GM12878 (cell line): ENCODE results near the gene COL9A2. TPM values are rescaled to one million over a fixed set of nuclear protein-coding genes. Genes with fewer than 3 reads are reported as not detected.

Source experiments
- ATAC-seq: fragments of 200-7000 bp; cut with Tn5 transposase; 3 replicates; pipeline ENCODE4 v1.9.1; 2020; ENCODE audit warnings: mild to moderate bottlenecking, moderate library complexity
- BruUV-seq: library from RNA; stranded (reverse); fragments of 400-500 nt; replicated peaks from 2 replicates; lab custom pipeline; 2021; lab: Mats Ljungman, UMichigan
- CTCF ChIA-PET: fragments of 300-600 bp; sonication (Branson Sonifier 250); formaldehyde crosslinking; extraction: SDS; loops from one replicate; lab custom pipeline; 2021; ENCODE audit warnings: inconsistent platforms; lab: Yijun Ruan, JAX
- POLR2A ChIA-PET: fragments of 350-600 bp; formaldehyde crosslinking; extraction: SDS; loops from one replicate; lab custom pipeline; 2021; ENCODE audit warnings: inconsistent platforms; lab: Charles Lee
- RAD21 ChIA-PET: fragments of 300-600 bp; sonication (Branson Sonifier 250); formaldehyde crosslinking; loops from one replicate; lab custom pipeline; 2023; ENCODE audit warnings: antibody characterized with exemption; ENCODE audit not compliant: unreplicated experiment; lab: Charles Lee
- SMC1A ChIA-PET: fragments of 300-600 bp; sonication (Branson Sonifier 250); formaldehyde crosslinking; loops from one replicate; lab custom pipeline; 2023; ENCODE audit not compliant: unreplicated experiment, uncharacterized antibody; lab: Charles Lee
- DNase-seq: peaks from one replicate; pipeline ENCODE4 v3.0.0-alpha.2; 2011; ENCODE audit warnings: low read depth, low spot score
- FAIRE-seq: peaks from 3 replicates; lab custom pipeline; 2011; peaks lifted over from hg19 to GRCh38; lab: Jason Lieb, UNC
- H2AFZ ChIP-seq: 2 replicates; pipeline ENCODE4 v1.6.0; 2011; ENCODE audit warnings: low read depth, low read length, control low read depth; ENCODE audit not compliant: control insufficient read depth
- H3K27ac ChIP-seq: 2 replicates; pipeline ENCODE4 v1.5.1; 2011; ENCODE audit warnings: control low read depth; ENCODE audit not compliant: control insufficient read depth, insufficient read depth
- H3K27me3 ChIP-seq, 2 experiments: replicated peaks in 1 of 2; 2 replicates each; pipeline versions ENCODE4 v1.6.0 to v1.6.1; 2011; ENCODE audit warnings: low read length in 1 of 2; ENCODE audit not compliant: control insufficient read depth in 2 of 2, insufficient read depth in 2 of 2
- H3K36me3 ChIP-seq, 2 experiments: 2 replicates each; pipeline ENCODE4 v1.5.1; 2011; ENCODE audit warnings: low read length in 1 of 2; ENCODE audit not compliant: control insufficient read depth in 2 of 2, insufficient read depth in 2 of 2
- H3K4me1 ChIP-seq: 2 replicates; pipeline ENCODE4 v1.6.1; 2011; ENCODE audit warnings: mild to moderate bottlenecking, low read length, moderate library complexity, mixed read lengths; ENCODE audit not compliant: control insufficient read depth, insufficient read depth
- H3K4me2 ChIP-seq: 2 replicates; pipeline ENCODE4 v1.6.0; 2011; ENCODE audit warnings: control low read depth; ENCODE audit not compliant: control insufficient read depth, insufficient read depth
- H3K4me3 ChIP-seq: fragments of 200-600 bp; sonication (generic); 2 replicates; pipeline ENCODE4 v1.5.1; 2016
- H3K79me2 ChIP-seq: 2 replicates; pipeline ENCODE4 v1.6.0; 2011; ENCODE audit warnings: low read length; ENCODE audit not compliant: control insufficient read depth, insufficient read depth
- H3K9ac ChIP-seq: 2 replicates; pipeline ENCODE4 v1.8.0; 2011; ENCODE audit warnings: low read length, control low read depth, mixed read lengths; ENCODE audit not compliant: control insufficient read depth, insufficient read depth
- H3K9me3 ChIP-seq: replicated peaks from 3 replicates; pipeline ENCODE4 v1.5.1; 2011; ENCODE audit warnings: mild to moderate bottlenecking, low read length; ENCODE audit not compliant: control insufficient read depth, insufficient read depth
- H4K20me1 ChIP-seq: 2 replicates; pipeline ENCODE4 v1.6.0; 2011; ENCODE audit not compliant: control insufficient read depth, insufficient read depth
- PML ChIP-seq: IDR thresholded peaks from 2 replicates; pipeline ENCODE4 v1.6.1; 2012; ENCODE audit warnings: low read length, inconsistent platforms
- POLR2A ChIP-seq: IDR thresholded peaks from 2 replicates; pipeline ENCODE4 v1.6.1; 2011; ENCODE audit warnings: low read depth, mild to moderate bottlenecking, low read length
- WGBS: methylation state at CpG from one replicate; pipeline ENCODE4 v1.1.6; 2016; ENCODE audit warnings: low lambda C conversion rate; ENCODE audit not compliant: insufficient replicate concordance, insufficient coverage; ENCODE audit errors: missing lambda C conversion rate; 5-methylcytosine and 5-hydroxymethylcytosine counted together
- in situ Hi-C: fragments of 300-500 bp; cut with MboI; formaldehyde crosslinking; loops from 9 replicates; pipeline ENCODE4 v1.14.3; 2018; ENCODE audit warnings: mixed read lengths
- intact Hi-C: fragments of 100-400 bp; cut with micrococcal nuclease; formaldehyde crosslinking; loops from one replicate; pipeline ENCODE4 v1.14.2; 2022; ENCODE audit not compliant: unreplicated experiment
- polyA plus RNA-seq, 11 experiments: library from polyadenylated mRNA; depleted of rRNA in 4 of 11; unstranded in 6 of 11; stranded (reverse) in 5 of 11; fragments of >200 nt; fragmentation: Nextera tagmentation in 4 of 11; fragmentation: Illumina TruSeq in 1 of 11; extraction: Ambion mirVana in 4 of 11; extraction: Trizol in 1 of 11; gene quantifications; 1 replicate in 1 of 11; 2 replicates in 10 of 11; pipeline versions ENCODE4 v1.2.1 to v1.2.3, GENCODE V29; 2011 to 2016; ENCODE audit warnings: inconsistent platforms in 2 of 11, missing spikeins in 2 of 11, low read depth in 1 of 11
- total RNA-seq, 4 experiments: library from RNA; depleted of rRNA in 3 of 4; stranded (reverse); fragments of >200 nt in 3 of 4; fragmentation: Illumina TruSeq in 1 of 4; extraction: Trizol in 1 of 4; gene quantifications; 2 replicates each; pipeline versions ENCODE4 v1.2.1 to v1.2.3, GENCODE V29; 2013 to 2021
- TF ChIP-seq, protein P1 (sequence below): IDR thresholded peaks from 2 replicates; pipeline ENCODE4 v1.6.1; 2012; ENCODE audit warnings: mild to moderate bottlenecking, low read depth, low read length

The COL9A2 gene
- total and polyA plus RNA-seq, 10 of the 15 experiments (the other 5 are each of a cell fraction or from before 2014, with no cell fraction given) = 3.1 to 63.3 (median 22.4) TPM

DNA sequence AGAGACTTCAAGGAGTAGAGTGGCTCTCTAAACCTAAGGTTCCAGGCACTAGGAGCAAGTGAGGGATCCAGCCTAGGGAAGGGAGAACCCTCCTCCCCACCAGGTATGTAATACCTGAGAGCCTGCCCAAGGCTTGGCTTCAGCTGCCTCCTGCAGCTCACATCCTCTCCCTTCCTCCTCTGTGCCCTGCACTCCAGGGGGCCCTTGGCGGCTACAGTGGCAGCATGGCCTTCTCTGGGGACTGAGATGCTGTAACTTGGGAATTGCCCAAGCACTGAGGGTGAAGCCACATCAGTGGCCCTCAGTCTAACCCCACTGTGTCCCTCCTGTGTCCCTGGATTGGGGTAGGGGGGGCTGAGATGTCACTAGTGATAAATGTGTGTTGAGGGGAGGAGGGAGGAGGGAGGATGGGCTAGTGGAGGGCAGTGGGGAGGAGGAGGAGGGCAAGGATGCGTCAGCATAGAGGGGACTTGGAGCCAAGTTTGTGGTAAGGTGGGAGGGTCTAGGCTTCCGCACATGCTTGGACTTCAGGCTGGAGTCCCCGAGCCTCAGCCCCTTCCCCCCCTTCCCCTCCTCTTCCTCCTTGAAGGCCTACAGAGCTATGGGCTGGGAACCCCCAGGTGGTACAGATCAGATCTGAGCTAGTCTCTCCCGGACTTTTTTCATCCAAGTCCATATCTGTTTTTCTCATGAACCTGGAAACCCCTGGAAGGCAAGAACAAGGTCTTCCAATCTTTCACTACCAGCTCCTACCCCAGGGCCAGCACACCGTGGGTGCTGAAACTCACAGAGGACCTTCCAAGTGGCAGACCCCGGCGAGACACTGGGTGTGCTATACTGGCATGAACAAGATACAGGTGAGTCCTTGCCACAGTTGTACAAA, 17.5 kb downstream of the COL9A2 start:
- ATAC-seq = peak; percentile 15; the same call in 2 of the 3 replicates
- Histone ChIP-seq H3K27ac (no peak overlapping the region), H3K36me3 (peaks cover 0 to 2% of the 10 kb centered on the region in 2 experiments; a peak in 2 of 4 replicates), H3K4me3 (no peak overlapping the region), H3K27me3 (no peaks in the 10 kb centered on the region), H3K79me2 (no peaks in the 10 kb centered on the region), H3K9me3 (no peaks in the 10 kb centered on the region), H4K20me1 (no peaks in the 10 kb centered on the region), H3K4me2 (no peak overlapping the region), H3K4me1 (no peaks in the 10 kb centered on the region), H3K9ac (no peak overlapping the region), H2AFZ (no peak overlapping the region)
- DNase-seq = no peak
- in situ Hi-C loops = no loop called here
- TF ChIP-seq POLR2A (0 out of 2 replicates have a peak, but pooled peaks have one; percentile 34), PML (0 out of 2 replicates have a peak, but pooled peaks have one; percentile 5)
- TF ChIP-seq, protein P1, sequence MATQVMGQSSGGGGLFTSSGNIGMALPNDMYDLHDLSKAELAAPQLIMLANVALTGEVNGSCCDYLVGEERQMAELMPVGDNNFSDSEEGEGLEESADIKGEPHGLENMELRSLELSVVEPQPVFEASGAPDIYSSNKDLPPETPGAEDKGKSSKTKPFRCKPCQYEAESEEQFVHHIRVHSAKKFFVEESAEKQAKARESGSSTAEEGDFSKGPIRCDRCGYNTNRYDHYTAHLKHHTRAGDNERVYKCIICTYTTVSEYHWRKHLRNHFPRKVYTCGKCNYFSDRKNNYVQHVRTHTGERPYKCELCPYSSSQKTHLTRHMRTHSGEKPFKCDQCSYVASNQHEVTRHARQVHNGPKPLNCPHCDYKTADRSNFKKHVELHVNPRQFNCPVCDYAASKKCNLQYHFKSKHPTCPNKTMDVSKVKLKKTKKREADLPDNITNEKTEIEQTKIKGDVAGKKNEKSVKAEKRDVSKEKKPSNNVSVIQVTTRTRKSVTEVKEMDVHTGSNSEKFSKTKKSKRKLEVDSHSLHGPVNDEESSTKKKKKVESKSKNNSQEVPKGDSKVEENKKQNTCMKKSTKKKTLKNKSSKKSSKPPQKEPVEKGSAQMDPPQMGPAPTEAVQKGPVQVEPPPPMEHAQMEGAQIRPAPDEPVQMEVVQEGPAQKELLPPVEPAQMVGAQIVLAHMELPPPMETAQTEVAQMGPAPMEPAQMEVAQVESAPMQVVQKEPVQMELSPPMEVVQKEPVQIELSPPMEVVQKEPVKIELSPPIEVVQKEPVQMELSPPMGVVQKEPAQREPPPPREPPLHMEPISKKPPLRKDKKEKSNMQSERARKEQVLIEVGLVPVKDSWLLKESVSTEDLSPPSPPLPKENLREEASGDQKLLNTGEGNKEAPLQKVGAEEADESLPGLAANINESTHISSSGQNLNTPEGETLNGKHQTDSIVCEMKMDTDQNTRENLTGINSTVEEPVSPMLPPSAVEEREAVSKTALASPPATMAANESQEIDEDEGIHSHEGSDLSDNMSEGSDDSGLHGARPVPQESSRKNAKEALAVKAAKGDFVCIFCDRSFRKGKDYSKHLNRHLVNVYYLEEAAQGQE = no peak
- no TSS peak for BruUV-seq
- SMC1A ChIA-PET = interaction anchor here (0.6 to 1.3 kb wide), 3 partner anchors 16 to 155 kb away, joined by 3 to 4 read pairs (median 3); no protein-coding TSS in a partner anchor
- POLR2A ChIA-PET = interaction anchor here (0.5 to 0.7 kb wide), 2 partner anchors 10 to 58 kb away, joined by 3 to 5 read pairs; no protein-coding TSS in a partner anchor
- FAIRE-seq = no peak
- RAD21 ChIA-PET = interaction anchor here (0.6 to 1.5 kb wide), 2 partner anchors 156 to 162 kb away, joined by 3 read pairs; no protein-coding TSS in a partner anchor
- 61% methylated on average over 7 of the region's 8 CpGs for WGBS
- intact Hi-C loops = no loop called here
- CTCF ChIA-PET = interaction anchor here (0.9 to 2.4 kb wide), 2 partner anchors 147 to 156 kb away, joined by 5 to 6 read pairs; no protein-coding TSS in a partner anchor
